Heart left ventricle (tissue), 16 donors: ENCODE results near the gene DIS3. TPM values are rescaled to one million over a fixed set of nuclear protein-coding genes. Genes with fewer than 3 reads are reported as not detected.
A peak's percentile ranks its signal among the peaks of the same experiment; 100 is the strongest.

Experiments used
- ATAC-seq, 4 donors: fragments of 200-7000 bp; cut with Tn5 transposase; one replicate each; pipeline ENCODE4 v1.9.1; 2020 to 2022; ENCODE audit warnings: moderate library complexity in 4 of 4, mild to moderate bottlenecking in 3 of 4, moderate number of reproducible peaks in 1 of 4
- DNase-seq, 5 donors: peaks; one replicate each; pipeline ENCODE4 v3.0.0-alpha.2; 2020
- H3K27ac ChIP-seq, 12 donors: fragments of 200-600 bp; sonication (generic) in 4 of 12; one replicate each; pipeline versions ENCODE4 v1.5.0 to v1.8.0; 2016 to 2022; ENCODE audit warnings: mild to moderate bottlenecking in 2 of 12
- H3K27me3 ChIP-seq, 9 donors: fragments of 200-600 bp; sonication (generic) in 2 of 9; one replicate each; pipeline versions ENCODE4 v1.5.1 to v1.8.0; 2016 to 2022; ENCODE audit warnings: mild to moderate bottlenecking in 3 of 9
- H3K36me3 ChIP-seq, 9 donors: fragments of 200-600 bp; sonication (generic) in 2 of 9; one replicate each; pipeline versions ENCODE4 v1.5.0 to v1.8.0; 2018 to 2022; ENCODE audit warnings: mild to moderate bottlenecking in 2 of 9
- H3K4me1 ChIP-seq, 12 donors: fragments of 200-600 bp; sonication (generic) in 4 of 12; one replicate each; pipeline versions ENCODE4 v1.5.0 to v1.8.0; 2016 to 2022; ENCODE audit warnings: mild to moderate bottlenecking in 3 of 12
- H3K4me3 ChIP-seq, 12 donors: fragments of 200-600 bp; sonication (generic) in 4 of 12; one replicate each; pipeline versions ENCODE4 v1.5.0 to v1.8.0; 2017 to 2022; ENCODE audit warnings: mild to moderate bottlenecking in 9 of 12, moderate library complexity in 4 of 12
- H3K9me3 ChIP-seq, 12 donors: fragments of 200-600 bp; sonication (generic) in 4 of 12; one replicate each; pipeline versions ENCODE4 v1.5.0 to v1.8.0; 2016 to 2022; ENCODE audit warnings: mild to moderate bottlenecking in 1 of 12
- POLR2A ChIP-seq, 2 donors: fragments of 450-650 bp; IDR thresholded peaks; one replicate each; pipeline ENCODE4 v1.6.1; 2017; ENCODE audit warnings: antibody characterized with exemption in 2 of 2, mild to moderate bottlenecking in 2 of 2, moderate library complexity in 2 of 2
- WGBS, 4 donors: extraction: QIAGEN DNeasy Blood & Tissue Kit in 2 of 4; methylation state at CpG; one replicate each; pipeline versions ENCODE4 v1.1.5 to v1.1.7; 2013 to 2018; 5-methylcytosine and 5-hydroxymethylcytosine counted together
- intact Hi-C, 10 donors: fragments of 100-400 bp; cut with DNase I; formaldehyde crosslinking; loops; one replicate each; pipeline versions ENCODE4 v1.11.1 to v1.14.2; 2022
- polyA plus RNA-seq, 2 donors: library from polyadenylated mRNA; stranded (reverse); fragments of 200-250 nt; gene quantifications; one replicate each; pipeline ENCODE4 v1.2.3, GENCODE V29; 2013
- total RNA-seq, 9 donors: library from RNA; depleted of rRNA in 2 of 9; stranded (reverse); fragments of >200 nt in 2 of 9; fragmentation: NEBNext Ultra II Directional in 3 of 9; extraction: Animal tissue kit (Norgen Biotek cat#: 25700) in 3 of 9; gene quantifications; one replicate each; pipeline versions ENCODE4 v1.1.0 to v1.2.4, GENCODE V29; 2016 to 2023
- TF ChIP-seq, protein P1 (sequence below), 12 donors: fragments of 200-600 bp; sonication (generic) in 4 of 12; IDR thresholded peaks; one replicate each; pipeline versions ENCODE4 v1.5.0 to v1.8.0; 2018 to 2022; ENCODE audit warnings: antibody characterized with exemption in 12 of 12, mild to moderate bottlenecking in 5 of 12
- donor health status: ischemic (EF 13 %, LVEDD 7.1; RV severe dilation, severe dysfunction).
- donor health status: healthy with polysubstance abuse.
- donor health status: DM: no; HTN: yes; CAD: no.
- donor health status: DM: no; HTN: no; CAD: no.
- donor health status: ischemic (EF 25% LVEDD 6.9; RV normal size, moderate dysfunction).
- donor health status: ischemic (EF 25% LVEDD 5.7; RV mildly dilated, moderate dysfunction).
- donor health status: healthy.
- donor health status: DM: yes; HTN: yes; CAD: no.
- donor health status: ischemic (EF 35%, LVEDD 5.7; RV mildly dilated, moderate dysfunction).
- donor health status: nonischemic (EF 11% LVEDD 7.7; RV severe dilation, severe dysfunction).
- donor health status: DM: yes; HTN: yes; CAD: no.
- donor health status: PGD.
- donor health status: ischemic (EF 29% LVEDD 5.4; RV normal size, mild dysfunction).
- donor health status: nonischemic (EF 23%, LVEDD 6.1; RV moderate dilation, normal function).

DIS3 gene
- total and polyA plus RNA-seq, 11 donors = 4.8 to 22.2 (median 15.5) TPM

- no peak overlapping the region for H3K27ac ChIP-seq
- H3K4me1 ChIP-seq = no peaks in the 10 kb centered on the region
- ATAC-seq (no peak), DNase-seq (no peak)
- TF ChIP-seq, protein P1, sequence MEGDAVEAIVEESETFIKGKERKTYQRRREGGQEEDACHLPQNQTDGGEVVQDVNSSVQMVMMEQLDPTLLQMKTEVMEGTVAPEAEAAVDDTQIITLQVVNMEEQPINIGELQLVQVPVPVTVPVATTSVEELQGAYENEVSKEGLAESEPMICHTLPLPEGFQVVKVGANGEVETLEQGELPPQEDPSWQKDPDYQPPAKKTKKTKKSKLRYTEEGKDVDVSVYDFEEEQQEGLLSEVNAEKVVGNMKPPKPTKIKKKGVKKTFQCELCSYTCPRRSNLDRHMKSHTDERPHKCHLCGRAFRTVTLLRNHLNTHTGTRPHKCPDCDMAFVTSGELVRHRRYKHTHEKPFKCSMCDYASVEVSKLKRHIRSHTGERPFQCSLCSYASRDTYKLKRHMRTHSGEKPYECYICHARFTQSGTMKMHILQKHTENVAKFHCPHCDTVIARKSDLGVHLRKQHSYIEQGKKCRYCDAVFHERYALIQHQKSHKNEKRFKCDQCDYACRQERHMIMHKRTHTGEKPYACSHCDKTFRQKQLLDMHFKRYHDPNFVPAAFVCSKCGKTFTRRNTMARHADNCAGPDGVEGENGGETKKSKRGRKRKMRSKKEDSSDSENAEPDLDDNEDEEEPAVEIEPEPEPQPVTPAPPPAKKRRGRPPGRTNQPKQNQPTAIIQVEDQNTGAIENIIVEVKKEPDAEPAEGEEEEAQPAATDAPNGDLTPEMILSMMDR (IDR thresholded peaks at IDR 0.05) = no peak
- TF ChIP-seq POLR2A (IDR thresholded peaks at IDR 0.05) = no peak
- H3K36me3 ChIP-seq = peaks cover 0 to 50% (median 13%) of the 10 kb centered on the region in 9 donors
- H3K4me3 ChIP-seq = no peak overlapping the region
- H3K9me3 ChIP-seq = no peaks in the 10 kb centered on the region
- no peaks in the 10 kb centered on the region for H3K27me3 ChIP-seq
- WGBS, 4 donors = 55 to 66% (median 57%) methylated on average over 1 of the region's 1 CpG
- intact Hi-C loops = no loop called here
These were observed 41.7 kb downstream of the DIS3 start for GRCh38 chr13:72740015-72740414.

- DNase-seq = no peak
- 93 to 97% (median 95%) methylated on average over 3 of the region's 3 CpGs for WGBS, 4 donors
- Histone ChIP-seq H3K9me3 (no peaks in the 10 kb centered on the region), H3K27ac (no peak overlapping the region), H3K36me3 (peaks cover 0 to 45% (median 0%) of the 10 kb centered on the region in 9 donors), H3K27me3 (no peaks in the 10 kb centered on the region), H3K4me3 (no peak overlapping the region), H3K4me1 (no peaks in the 10 kb centered on the region)
- intact Hi-C loops = no loop called here
- ATAC-seq = no peak
- no peak for TF ChIP-seq POLR2A (IDR thresholded peaks at IDR 0.05)
- TF ChIP-seq, protein P1 (IDR thresholded peaks at IDR 0.05) = no peak
These were observed 44.7 kb downstream of the DIS3 start for GRCh38 chr13:72737033-72737432.

DNA sequence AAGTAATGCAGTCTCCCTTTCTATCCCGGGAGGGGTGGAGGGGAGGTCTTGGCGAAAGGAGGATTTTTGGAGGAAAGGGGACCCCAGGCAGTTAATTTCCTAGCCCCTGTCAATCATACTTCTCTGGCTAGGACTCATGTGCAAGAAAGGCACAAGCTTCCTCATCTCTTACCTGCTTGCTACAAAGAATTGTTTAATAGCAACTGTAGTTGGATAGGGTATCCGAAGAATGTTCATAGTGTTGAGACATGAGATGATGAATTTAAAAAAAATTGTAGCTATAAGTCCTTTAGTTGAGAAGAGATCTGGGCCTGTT lies 53.5 kb downstream of the DIS3 start:
- Histone ChIP-seq H3K4me1 (peaks cover 0 to 28% (median 14%) of the 10 kb centered on the region in 12 donors), H3K4me3 (peak overlapping the region; percentile 70 to 97 (median 88)), H3K36me3 (peaks cover 0 to 12% (median 0%) of the 10 kb centered on the region in 9 donors), H3K27ac (peak overlapping the region in 6 of 12 donors; percentile 27 to 76 (median 54)), H3K9me3 (no peaks in the 10 kb centered on the region), H3K27me3 (no peaks in the 10 kb centered on the region)
- TF ChIP-seq POLR2A (IDR thresholded peaks at IDR 0.05) = no peak
- TF ChIP-seq, protein P1 (IDR thresholded peaks at IDR 0.05) = no peak
- intact Hi-C loops = loop anchor here in 4 of 10 donors (5.0 kb wide), 1 partner anchor 54 kb away; the partner anchor contains the start of genes DIS3 (in 4 of the 4) and PIBF1 (in 4 of the 4)
- DNase-seq (no peak), ATAC-seq (no peak)
- WGBS, 4 donors = 9 to 11% (median 9%) methylated on average over 3 of the region's 3 CpGs

DNA sequence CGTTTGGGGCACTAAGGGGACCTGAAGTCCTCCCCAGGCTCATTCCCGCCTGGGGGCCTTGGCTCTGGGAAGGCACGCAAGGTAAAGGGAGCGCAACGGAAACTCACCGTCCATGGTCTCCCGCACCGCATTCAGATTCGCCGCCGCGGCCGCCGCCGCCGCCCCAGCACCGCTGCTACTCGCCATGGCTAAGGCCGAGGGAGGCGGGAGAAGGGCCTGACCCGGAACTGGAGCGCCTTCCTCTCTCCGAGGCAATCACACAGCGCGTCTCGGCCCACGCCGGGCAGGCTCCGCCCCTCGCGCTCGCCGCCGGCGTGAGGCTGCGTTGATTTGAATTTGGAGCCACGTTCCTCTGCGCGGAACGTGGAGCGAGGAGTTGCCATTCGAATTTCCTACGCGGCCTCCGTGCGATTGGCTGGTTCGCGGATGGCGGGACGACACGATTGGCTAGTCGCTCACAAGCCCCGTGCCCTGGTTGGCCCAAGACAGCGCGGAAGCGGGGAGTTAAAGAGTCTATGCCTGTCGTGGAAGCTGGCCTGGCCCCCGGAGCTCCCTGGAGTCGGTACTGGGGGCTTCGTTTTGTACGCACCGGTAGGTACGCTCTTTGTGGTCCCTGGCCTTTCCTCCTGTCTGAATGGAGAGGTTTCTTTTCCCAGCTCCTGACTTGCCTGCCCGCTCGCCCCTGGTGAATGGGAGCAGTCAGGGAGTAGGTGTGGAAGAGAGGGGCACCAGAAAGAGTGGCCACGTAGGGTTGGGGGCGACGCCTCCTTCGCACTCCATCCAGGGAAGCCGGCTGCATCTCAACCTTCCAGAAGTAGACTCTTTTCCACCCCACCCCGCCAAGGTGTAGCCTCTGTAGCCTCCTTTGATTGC lies 54.0 kb downstream of the DIS3 start, which contains the start of the genes BORA and MZT1:
BORA (plus strand) TSS at position 507 of the 873 bp plus-strand sequence. CDS start 1,018 bp downstream, outside the sequence.
MZT1 (minus strand) TSS at position 213 of the 873 bp plus-strand sequence; CDS start at position 186, 27 bp downstream.
- WGBS, 4 donors = 0 to 1% (median 0%) methylated on average over 32 to 71 of the region's 71 CpGs
- Histone ChIP-seq H3K4me1 (peaks cover 0 to 28% (median 14%) of the 10 kb centered on the region in 12 donors), H3K27me3 (no peaks in the 10 kb centered on the region), H3K4me3 (peak within 1 kb of the TSS; percentile 70 to 97 (median 88)), H3K36me3 (peaks cover 0 to 7% (median 0%) of the 10 kb centered on the region in 9 donors), H3K27ac (peak within 1 kb of the TSS in 10 of 12 donors; percentile 10 to 76 (median 57)), H3K9me3 (no peaks in the 10 kb centered on the region)
- ATAC-seq (peak; percentile 98 to 99 (median 99)), DNase-seq (peak; percentile 94 to 97 (median 96))
- TF ChIP-seq, protein P1 (IDR thresholded peaks at IDR 0.05) = no peak
- TF ChIP-seq POLR2A (IDR thresholded peaks at IDR 0.05) = peak in 1 of 2 donors; percentile 48
- intact Hi-C loops = loop anchor here in 4 of 10 donors (5.0 kb wide), 1 partner anchor 55 kb away; the partner anchor contains the start of genes DIS3 (in 4 of the 4) and PIBF1 (in 4 of the 4)
